GM12878 (cell line): ENCODE data around the gene NECAB3.
"Not testable (repeated sequence)": the region's sequence is repeated elsewhere in the genome, so short reads cannot be mapped to it uniquely, and the experiment has no call there.

Experiments
- CBX5 ChIP-seq: sonication (generic); IDR thresholded peaks from 2 replicates; pipeline ENCODE4 v1.6.1; 2016; ENCODE audit warnings: low read depth, moderate library complexity, mild to moderate bottlenecking, inconsistent platforms
- CHD2 ChIP-seq: IDR thresholded peaks from 2 replicates; pipeline ENCODE4 v1.6.1; 2011; ENCODE audit warnings: low read depth, low read length, improper control_type of control experiment, borderline replicate concordance
- EP300 ChIP-seq, 2 experiments: fragments of 150-350 bp in 1 of 2; IDR thresholded peaks; 2 replicates each; pipeline ENCODE4 v1.6.1; 2011 to 2012; ENCODE audit warnings: low read depth in 2 of 2, low read length in 2 of 2, borderline replicate concordance in 1 of 2, improper control_type of control experiment in 1 of 2, inconsistent platforms in 1 of 2; ENCODE audit not compliant: control insufficient read depth in 1 of 2
- EZH2 ChIP-seq: IDR thresholded peaks from 2 replicates; pipeline ENCODE4 v1.6.1; 2012; ENCODE audit warnings: low read depth, mild to moderate bottlenecking, control low read depth, inconsistent platforms, low read length, borderline replicate concordance; ENCODE audit not compliant: control insufficient read depth
- JUNB ChIP-seq: IDR thresholded peaks from 2 replicates; pipeline ENCODE4 v1.6.1; 2016; ENCODE audit warnings: antibody characterized with exemption, mild to moderate bottlenecking
- POLR2AphosphoS5 ChIP-seq: IDR thresholded peaks from 2 replicates; pipeline ENCODE4 v1.6.1; 2011; ENCODE audit warnings: mild to moderate bottlenecking, low read length, inconsistent platforms
- SMC3 ChIP-seq: IDR thresholded peaks from 2 replicates; pipeline ENCODE4 v1.6.1; 2011; ENCODE audit warnings: low read length, improper control_type of control experiment, borderline replicate concordance
- TF ChIP-seq, protein P1 (sequence below), 3 experiments: IDR thresholded peaks in 2 of 3; conservative IDR thresholded peaks in 1 of 3; 2 replicates each; pipeline ENCODE4 v1.5.1; 2011; ENCODE audit warnings: low read depth in 3 of 3, low read length in 3 of 3, mild to moderate bottlenecking in 3 of 3, control low read depth in 2 of 3, moderate library complexity in 2 of 3, inconsistent platforms in 1 of 3, mixed read lengths in 1 of 3; ENCODE audit not compliant: control insufficient read depth in 2 of 3, insufficient read depth in 1 of 3; ENCODE audit errors: extremely low read depth in 1 of 3

GRCh38 chr20:33698966-33699365 lies 24.7 kb upstream of the NECAB3 start:
- not testable (repeated sequence) for TF ChIP-seq EZH2; CHD2; POLR2AphosphoS5; SMC3; JUNB; EP300 (IDR thresholded peaks at IDR 0.05; ENCODE audit: borderline replicate concordance in 1 of 2, control insufficient read depth in 1 of 2, low read depth in 2 of 2, low read length in 2 of 2); CBX5
- TF ChIP-seq, protein P1, sequence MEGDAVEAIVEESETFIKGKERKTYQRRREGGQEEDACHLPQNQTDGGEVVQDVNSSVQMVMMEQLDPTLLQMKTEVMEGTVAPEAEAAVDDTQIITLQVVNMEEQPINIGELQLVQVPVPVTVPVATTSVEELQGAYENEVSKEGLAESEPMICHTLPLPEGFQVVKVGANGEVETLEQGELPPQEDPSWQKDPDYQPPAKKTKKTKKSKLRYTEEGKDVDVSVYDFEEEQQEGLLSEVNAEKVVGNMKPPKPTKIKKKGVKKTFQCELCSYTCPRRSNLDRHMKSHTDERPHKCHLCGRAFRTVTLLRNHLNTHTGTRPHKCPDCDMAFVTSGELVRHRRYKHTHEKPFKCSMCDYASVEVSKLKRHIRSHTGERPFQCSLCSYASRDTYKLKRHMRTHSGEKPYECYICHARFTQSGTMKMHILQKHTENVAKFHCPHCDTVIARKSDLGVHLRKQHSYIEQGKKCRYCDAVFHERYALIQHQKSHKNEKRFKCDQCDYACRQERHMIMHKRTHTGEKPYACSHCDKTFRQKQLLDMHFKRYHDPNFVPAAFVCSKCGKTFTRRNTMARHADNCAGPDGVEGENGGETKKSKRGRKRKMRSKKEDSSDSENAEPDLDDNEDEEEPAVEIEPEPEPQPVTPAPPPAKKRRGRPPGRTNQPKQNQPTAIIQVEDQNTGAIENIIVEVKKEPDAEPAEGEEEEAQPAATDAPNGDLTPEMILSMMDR (IDR thresholded peaks at IDR 0.05 in 2 of 3, conservative IDR thresholded peaks at IDR 0.05 in 1 of 3; ENCODE audit: control insufficient read depth in 2 of 3, extremely low read depth in 1 of 3, insufficient read depth in 1 of 3, low read depth in 3 of 3, low read length in 3 of 3) = not testable (repeated sequence)
